ENCODE results near the gene ING4.

Gene ING4

DNA sequence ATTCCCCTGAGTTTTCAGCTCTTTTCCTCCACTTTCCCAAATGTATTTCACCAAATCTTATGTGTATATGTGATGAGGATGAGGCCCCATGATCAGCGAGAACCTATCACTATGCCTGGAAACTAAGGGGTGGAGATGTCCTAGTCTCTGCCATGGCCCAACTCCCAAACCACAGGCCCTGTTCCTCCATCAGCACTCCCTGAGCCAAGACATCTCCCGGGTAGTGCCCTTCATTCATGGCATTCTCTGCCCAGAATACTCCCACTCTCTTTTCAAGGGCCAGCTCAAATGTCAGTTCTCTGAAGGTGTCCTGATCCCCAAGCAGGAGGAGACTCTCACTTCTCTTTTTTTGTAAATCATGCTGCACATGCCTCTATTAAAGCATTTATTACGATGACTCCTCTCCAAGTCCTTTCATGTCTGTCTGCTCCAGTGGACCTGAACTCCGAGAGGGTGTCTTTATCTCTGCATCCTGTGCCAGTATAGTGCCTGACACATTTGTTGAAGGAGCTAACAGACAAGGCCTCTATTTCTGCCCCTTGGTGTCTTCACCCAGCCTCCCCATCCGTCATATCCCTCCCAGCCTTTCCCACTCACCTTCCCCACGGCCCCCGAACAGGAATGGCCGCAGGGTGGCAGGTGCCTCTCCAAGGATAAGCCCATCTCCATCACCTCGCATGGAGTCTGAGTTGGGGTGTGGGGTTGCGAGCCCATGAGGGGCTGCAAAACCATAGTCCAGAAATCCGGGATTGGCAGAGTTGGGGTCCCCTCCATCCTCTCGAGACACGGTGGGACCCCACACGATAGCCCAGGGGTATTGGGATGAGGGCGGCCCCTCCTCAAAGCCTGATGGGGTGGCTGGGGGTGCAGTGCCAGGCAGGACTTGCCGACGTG, 34.0 kb upstream of the ING4 start:
- no peaks in the 10 kb centered on the region for H3K9me3 Mint-ChIP-seq
- no peak overlapping the region for H3K4me3 Mint-ChIP-seq
- no peak overlapping the region for H3K27ac Mint-ChIP-seq (ENCODE audit: low read depth)
- DNase-seq (ENCODE audit: low spot score in 2 of 2) (no peak), ATAC-seq (replicated peaks; ENCODE audit: extremely low read depth, poor library complexity, severe bottlenecking) (no peak)
- H3K4me1 Mint-ChIP-seq: peaks cover 13% of the 10 kb centered on the region
- peaks cover 4% of the 10 kb centered on the region for H3K36me3 Mint-ChIP-seq (ENCODE audit: insufficient read depth)
- peaks cover 34% of the 10 kb centered on the region for H3K27me3 Mint-ChIP-seq

DNA sequence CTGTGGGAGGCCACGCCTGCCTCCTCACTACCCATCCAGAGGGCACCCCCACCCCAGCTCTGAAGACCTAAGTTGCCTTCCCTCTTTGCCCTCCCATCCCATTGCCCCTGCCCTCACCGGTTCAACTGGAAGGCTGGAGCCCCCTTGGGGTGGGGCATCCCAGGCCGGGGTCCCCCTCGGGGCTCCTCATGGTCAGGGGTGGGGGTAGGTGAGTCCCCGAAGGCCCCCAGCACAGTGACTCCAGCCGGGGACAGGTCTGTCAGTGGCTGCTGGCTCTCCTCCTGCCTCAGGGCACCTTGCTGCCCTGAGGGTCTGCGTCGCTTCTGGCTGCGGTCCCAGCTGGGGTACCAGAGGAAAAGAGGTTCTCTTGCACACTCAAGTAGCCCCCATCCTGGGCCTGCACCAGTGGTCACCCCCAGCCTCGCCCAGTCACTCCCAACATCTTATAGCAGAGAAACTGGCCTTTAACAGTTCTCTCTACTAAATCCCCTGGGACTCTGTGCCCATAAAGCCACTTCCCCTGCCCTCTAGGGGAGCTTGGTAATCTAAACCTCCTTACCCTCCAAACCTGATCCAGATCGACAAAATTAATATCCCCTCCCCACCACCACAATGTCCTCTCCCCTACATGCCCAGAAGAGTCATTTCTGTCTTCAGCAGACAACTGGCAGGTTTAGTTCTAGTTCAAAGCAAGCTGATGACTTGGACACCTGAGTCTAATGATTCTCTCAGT, 32.6 kb upstream of the ING4 start:
- Mint-ChIP-seq H3K9me3 (no peaks in the 10 kb centered on the region), H3K27ac (ENCODE audit: low read depth) (no peak overlapping the region), H3K27me3 (peaks cover 21% of the 10 kb centered on the region), H3K4me3 (no peak overlapping the region), H3K36me3 (ENCODE audit: insufficient read depth) (peaks cover 4% of the 10 kb centered on the region), H3K4me1 (peaks cover 13% of the 10 kb centered on the region)
- ATAC-seq (replicated peaks; ENCODE audit: extremely low read depth, poor library complexity, severe bottlenecking) (no peak), DNase-seq (ENCODE audit: low spot score in 2 of 2) (no peak)

DNA sequence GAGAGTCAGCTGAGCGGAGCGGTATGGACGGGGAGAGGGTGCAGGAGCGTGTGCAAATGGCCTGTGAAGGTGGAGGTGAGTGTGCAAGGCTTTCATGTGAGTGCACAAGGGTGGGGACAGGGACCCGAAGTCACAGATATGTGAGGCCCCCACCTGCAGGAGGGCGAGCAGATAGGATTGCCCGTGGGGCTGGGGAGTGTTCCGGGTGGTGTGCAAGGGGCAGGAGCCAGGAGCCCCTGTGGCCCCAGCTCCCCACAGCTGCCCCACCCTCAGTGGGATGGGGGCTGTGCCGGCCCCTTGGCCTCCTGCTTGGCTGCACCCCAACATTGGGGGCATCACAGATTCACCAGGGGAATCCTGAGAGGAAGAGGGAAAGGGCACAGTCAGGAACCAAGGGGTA, 31.8 kb upstream of the ING4 start:
- ATAC-seq (replicated peaks; ENCODE audit: extremely low read depth, poor library complexity, severe bottlenecking) (no peak), DNase-seq (ENCODE audit: low spot score in 2 of 2) (no peak)
- H3K9me3 Mint-ChIP-seq: no peaks in the 10 kb centered on the region
- H3K4me1 Mint-ChIP-seq: peaks cover 18% of the 10 kb centered on the region
- H3K36me3 Mint-ChIP-seq (ENCODE audit: insufficient read depth): peaks cover 6% of the 10 kb centered on the region
- H3K4me3 Mint-ChIP-seq: no peak overlapping the region
- H3K27me3 Mint-ChIP-seq: peaks cover 18% of the 10 kb centered on the region
- no peak overlapping the region for H3K27ac Mint-ChIP-seq (ENCODE audit: low read depth)

DNA sequence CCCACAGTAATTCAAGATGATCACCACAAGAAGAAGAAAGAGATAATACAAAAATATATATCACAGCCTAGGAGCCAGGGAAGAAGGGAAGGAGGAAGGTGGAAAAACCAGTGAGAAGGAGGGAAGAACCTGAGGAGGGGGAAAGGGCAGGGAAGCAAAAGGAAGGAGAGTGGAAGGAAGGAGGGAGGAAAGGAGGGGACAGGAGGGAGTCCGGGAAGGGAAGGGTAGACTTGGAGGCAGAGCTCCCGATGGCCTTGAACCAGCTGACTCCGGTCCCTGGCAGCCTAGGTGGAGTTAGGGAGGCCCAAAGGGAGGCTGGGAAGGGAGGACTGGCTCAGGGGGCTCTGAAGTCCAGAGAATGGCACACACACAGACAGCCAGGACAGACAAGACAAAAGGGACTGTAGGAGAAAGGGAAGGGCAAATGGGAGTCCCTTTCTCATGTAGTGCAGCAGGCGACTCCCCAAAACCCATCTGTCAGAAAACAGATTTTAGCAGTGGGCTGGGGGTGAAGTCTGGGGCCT, 31.0 kb upstream of the ING4 start:
- no peak for DNase-seq (ENCODE audit: low spot score in 2 of 2)
- H3K9me3 Mint-ChIP-seq: no peaks in the 10 kb centered on the region
- no peak for ATAC-seq (replicated peaks; ENCODE audit: extremely low read depth, poor library complexity, severe bottlenecking)
- H3K4me1 Mint-ChIP-seq: peaks cover 13% of the 10 kb centered on the region
- H3K36me3 Mint-ChIP-seq (ENCODE audit: insufficient read depth): peaks cover 11% of the 10 kb centered on the region
- H3K27ac Mint-ChIP-seq (ENCODE audit: low read depth): no peak overlapping the region
- H3K27me3 Mint-ChIP-seq: peaks cover 10% of the 10 kb centered on the region
- H3K4me3 Mint-ChIP-seq: no peak overlapping the region

DNA sequence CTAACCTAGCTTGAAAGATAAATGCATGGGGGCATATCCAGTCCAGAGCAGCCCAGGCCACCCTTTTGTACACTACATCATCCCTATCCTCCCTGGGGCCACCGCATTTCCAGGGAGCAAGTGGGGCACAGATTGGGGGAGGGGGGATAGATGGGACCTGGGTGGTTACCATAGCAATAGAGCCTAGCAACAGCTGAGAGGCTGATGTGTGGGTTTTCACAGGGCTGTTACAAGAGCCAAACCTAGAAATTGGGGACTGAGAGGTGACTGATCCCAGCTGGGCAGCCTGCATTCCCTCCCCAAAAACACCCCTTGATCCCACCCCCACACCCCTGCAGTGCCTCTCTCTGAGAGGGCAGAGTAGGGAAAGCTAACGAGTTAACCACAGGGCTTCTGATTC, 30.0 kb upstream of the ING4 start:
- Mint-ChIP-seq H3K4me3 (no peak overlapping the region), H3K36me3 (ENCODE audit: insufficient read depth) (peaks cover 12% of the 10 kb centered on the region), H3K4me1 (peaks cover 23% of the 10 kb centered on the region), H3K9me3 (no peaks in the 10 kb centered on the region), H3K27me3 (no peaks in the 10 kb centered on the region), H3K27ac (ENCODE audit: low read depth) (no peak overlapping the region)
- ATAC-seq (replicated peaks; ENCODE audit: extremely low read depth, poor library complexity, severe bottlenecking) (no peak), DNase-seq (ENCODE audit: low spot score in 2 of 2) (no peak)

DNA sequence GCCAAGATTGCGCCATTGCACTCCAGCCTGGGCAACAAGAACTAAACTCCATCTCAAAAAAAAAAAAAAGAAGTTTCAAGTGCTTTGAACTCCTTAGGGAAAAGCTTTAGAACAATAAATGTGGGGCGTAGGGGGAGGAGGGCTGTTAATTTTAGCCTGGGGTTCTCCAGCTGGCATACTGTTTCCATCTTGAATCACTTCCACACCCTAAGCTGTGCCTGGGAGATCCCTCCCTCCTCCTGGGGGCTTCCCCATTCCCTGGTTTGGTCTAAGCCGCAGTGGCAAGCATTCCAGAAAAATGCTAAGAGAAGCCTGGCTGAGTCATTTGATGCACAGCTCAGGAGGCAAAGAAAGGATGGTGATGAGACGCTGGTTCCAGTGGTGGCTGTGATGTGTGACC, 28.6 kb upstream of the ING4 start:
- H3K4me3 Mint-ChIP-seq: no peak overlapping the region
- H3K27ac Mint-ChIP-seq (ENCODE audit: low read depth): no peak overlapping the region
- peaks cover 37% of the 10 kb centered on the region for H3K4me1 Mint-ChIP-seq

DNA sequence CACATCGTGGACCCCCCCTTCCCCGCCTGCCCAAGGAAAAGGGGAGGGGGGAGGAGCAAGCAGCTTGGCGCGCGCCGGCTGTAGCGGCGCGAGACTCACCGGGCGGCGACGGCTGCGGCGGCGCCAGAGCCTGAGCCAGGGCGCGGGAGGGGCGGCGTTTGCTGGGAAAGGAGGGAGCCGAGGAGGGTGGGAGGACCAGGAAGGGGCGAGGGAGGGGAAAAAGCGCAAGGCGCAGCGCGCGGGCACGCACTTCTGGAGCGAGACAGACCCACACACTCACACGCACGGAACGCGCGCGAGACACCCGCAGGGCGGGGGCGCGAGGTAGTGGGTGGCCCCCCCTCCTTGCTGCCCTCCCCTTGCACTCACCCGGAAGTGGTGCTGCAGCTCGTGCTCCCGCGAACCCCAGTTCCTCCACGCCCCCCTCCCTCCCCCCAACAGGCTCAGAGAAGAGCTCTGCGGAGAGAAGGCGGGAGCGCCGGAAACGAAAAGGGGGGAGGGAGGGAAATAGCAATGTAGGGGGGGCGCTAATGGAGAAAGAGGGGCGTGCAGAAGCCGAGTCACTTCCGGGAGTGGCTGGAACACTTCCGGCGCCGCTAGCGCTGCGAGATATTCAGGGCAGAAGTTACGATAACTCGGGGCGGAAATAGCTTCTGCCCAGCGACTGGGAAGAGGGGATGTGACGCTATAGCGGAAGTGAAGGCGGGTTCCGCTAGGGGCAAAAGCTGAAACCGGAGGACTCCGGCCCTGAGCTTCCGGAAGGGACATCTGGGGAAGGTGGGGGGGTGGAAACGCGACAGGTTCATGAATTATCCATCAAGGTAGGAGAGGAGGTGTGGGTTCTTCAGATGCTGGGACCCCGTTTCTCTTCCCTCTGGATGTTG, 26.3 kb upstream of the ING4 start, which contains the start of gene ZNF384:
ZNF384 (minus strand) TSS at position 377 of the 884 bp plus-strand sequence. CDS start 9,855 bp downstream, outside the sequence.
- DNase-seq (ENCODE audit: low spot score in 2 of 2): peak; percentile 84 to 93
- Mint-ChIP-seq H3K4me3 (peak within 1 kb of the TSS; percentile 88), H3K36me3 (ENCODE audit: insufficient read depth) (peaks cover 28% of the 10 kb centered on the region), H3K27me3 (no peaks in the 10 kb centered on the region), H3K4me1 (peaks cover 52% of the 10 kb centered on the region), H3K9me3 (no peaks in the 10 kb centered on the region), H3K27ac (ENCODE audit: low read depth) (peak within 1 kb of the TSS; percentile 88)
- ATAC-seq (replicated peaks; ENCODE audit: extremely low read depth, poor library complexity, severe bottlenecking): peak; percentile 83

More for the DNA sequence above, 28.6 kb upstream of the ING4 start:
- ATAC-seq (replicated peaks; ENCODE audit: extremely low read depth, poor library complexity, severe bottlenecking): no peak
- Mint-ChIP-seq H3K27me3 (no peaks in the 10 kb centered on the region), H3K36me3 (ENCODE audit: insufficient read depth) (peaks cover 15% of the 10 kb centered on the region), H3K9me3 (no peaks in the 10 kb centered on the region)
- no peak for DNase-seq (ENCODE audit: low spot score in 2 of 2)

DNA sequence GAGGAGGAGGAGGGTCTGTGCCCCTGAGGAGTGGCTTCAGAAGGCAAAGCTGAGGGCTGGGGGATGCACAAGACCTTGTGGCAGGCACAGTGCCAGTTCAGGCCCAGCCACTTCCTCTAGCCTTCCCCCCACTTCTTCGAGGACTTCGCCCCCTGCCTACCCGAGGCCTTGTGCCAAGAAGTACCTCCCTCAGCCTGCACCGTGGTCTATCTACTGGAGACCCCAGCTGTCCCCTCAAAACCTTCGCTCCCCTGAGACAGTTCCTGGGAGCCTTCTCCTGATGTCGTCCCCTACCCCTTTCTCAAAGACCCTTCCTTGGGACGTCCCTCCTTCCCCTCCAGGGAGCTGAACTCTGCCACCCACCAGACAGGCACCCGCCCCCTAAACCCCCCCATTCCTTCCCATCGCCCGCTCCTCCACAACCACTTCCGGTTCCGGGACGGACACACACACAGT, 25.7 kb upstream of the ING4 start:
- Mint-ChIP-seq H3K4me1 (peaks cover 52% of the 10 kb centered on the region), H3K27me3 (no peaks in the 10 kb centered on the region), H3K9me3 (no peaks in the 10 kb centered on the region), H3K36me3 (ENCODE audit: insufficient read depth) (peaks cover 29% of the 10 kb centered on the region), H3K27ac (ENCODE audit: low read depth) (peak overlapping the region; percentile 88), H3K4me3 (peak overlapping the region; percentile 88)
- peak; percentile 18 for ATAC-seq (replicated peaks; ENCODE audit: extremely low read depth, poor library complexity, severe bottlenecking)
- DNase-seq (ENCODE audit: low spot score in 2 of 2): peak in 1 of 2 donors; percentile 41

DNA sequence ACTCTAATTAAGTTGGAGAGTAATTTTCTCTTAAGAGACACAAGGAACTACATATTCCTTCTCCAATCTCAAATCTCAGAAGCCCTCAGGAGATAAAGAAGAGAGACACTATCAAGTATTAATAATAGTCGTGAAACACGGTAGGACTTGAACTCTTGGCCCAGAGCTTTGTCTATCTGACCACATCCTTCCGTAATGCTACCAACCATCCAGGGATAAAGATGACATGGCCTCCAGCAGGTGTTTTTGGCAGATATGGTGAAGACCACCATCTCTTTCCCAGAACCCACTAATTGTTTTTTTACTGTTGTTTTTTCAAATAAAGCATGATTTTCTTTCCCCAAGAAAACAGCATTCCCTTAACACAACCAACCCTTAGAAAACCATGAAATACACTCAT, 22.9 kb upstream of the ING4 start:
- Mint-ChIP-seq H3K27me3 (no peaks in the 10 kb centered on the region), H3K9me3 (no peaks in the 10 kb centered on the region), H3K4me3 (no peak overlapping the region), H3K36me3 (ENCODE audit: insufficient read depth) (peaks cover 43% of the 10 kb centered on the region), H3K27ac (ENCODE audit: low read depth) (no peak overlapping the region), H3K4me1 (peaks cover 56% of the 10 kb centered on the region)
- no peak for ATAC-seq (replicated peaks; ENCODE audit: extremely low read depth, poor library complexity, severe bottlenecking)
- DNase-seq (ENCODE audit: low spot score in 2 of 2): no peak

DNA sequence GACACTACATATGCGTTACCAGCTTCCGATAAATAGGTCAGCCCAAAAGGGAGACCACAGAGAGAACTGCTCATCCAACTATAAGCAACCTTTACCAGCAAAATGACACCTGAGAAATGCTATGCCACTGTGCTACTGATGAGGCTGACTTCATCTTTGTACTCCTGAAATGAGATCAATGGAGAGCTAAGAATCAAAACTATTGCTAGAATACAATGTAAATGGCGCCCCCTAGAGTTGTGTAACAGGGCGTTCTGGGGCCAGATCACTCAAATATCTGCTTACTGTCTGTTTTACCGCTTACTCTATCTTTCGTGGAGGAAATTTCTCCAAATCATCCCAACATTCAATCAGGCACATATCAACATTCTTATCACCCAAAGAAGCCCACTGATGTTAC, 21.7 kb upstream of the ING4 start:
- H3K36me3 Mint-ChIP-seq (ENCODE audit: insufficient read depth): peaks cover 42% of the 10 kb centered on the region

DNA sequence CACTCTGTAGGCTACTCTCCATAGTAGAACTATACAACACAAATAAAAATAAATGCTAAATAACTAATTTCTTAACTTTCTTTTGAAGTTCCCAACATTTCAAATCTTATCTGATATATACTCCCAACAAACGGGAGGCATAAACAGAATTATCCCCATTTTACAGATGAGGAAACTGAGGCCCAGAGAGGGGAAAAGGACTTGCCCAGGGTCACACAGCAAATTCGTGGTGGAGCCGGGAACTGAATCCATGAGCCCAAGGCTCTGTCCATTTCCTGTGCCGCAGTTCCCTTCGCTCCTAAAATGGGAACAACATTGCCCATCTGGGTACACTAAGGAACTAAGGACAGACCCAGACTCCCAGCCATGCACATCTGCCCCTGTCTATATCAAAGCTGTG, 14.0 kb upstream of the ING4 start:
- H3K36me3 Mint-ChIP-seq (ENCODE audit: insufficient read depth): peaks cover 68% of the 10 kb centered on the region
- H3K4me3 Mint-ChIP-seq: no peak overlapping the region
- no peaks in the 10 kb centered on the region for H3K9me3 Mint-ChIP-seq
- no peak overlapping the region for H3K27ac Mint-ChIP-seq (ENCODE audit: low read depth)
- H3K4me1 Mint-ChIP-seq: peaks cover 6% of the 10 kb centered on the region
- no peaks in the 10 kb centered on the region for H3K27me3 Mint-ChIP-seq
- ATAC-seq (replicated peaks; ENCODE audit: extremely low read depth, poor library complexity, severe bottlenecking): no peak
- no peak for DNase-seq (ENCODE audit: low spot score in 2 of 2)

More for the DNA sequence above, 21.7 kb upstream of the ING4 start:
- Mint-ChIP-seq H3K4me3 (no peak overlapping the region), H3K27ac (ENCODE audit: low read depth) (peak overlapping the region; percentile 75), H3K9me3 (no peaks in the 10 kb centered on the region), H3K4me1 (peaks cover 49% of the 10 kb centered on the region), H3K27me3 (no peaks in the 10 kb centered on the region)
- DNase-seq (ENCODE audit: low spot score in 2 of 2): no peak
- no peak for ATAC-seq (replicated peaks; ENCODE audit: extremely low read depth, poor library complexity, severe bottlenecking)

DNA sequence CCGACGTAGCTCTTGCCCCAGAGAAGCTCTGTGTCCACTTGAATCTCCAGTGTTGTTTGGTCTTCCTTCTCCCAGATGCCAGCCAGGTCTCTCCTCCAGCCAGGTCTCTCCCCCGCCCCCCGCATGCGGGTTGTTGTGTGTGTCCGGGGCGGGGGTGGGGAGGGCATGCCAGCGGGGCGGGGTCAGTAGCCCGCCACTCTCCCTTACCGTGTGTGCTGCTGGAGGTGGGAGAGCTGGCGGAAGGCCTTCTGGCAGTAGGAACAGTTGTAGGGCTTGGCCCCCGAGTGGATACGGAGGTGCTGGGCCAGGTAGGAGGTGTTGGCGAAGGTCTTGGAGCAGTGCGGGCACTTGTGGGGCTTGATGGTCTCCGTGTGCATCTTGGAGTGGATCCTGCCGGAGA, 9.2 kb upstream of the ING4 start:
- ATAC-seq (replicated peaks; ENCODE audit: extremely low read depth, poor library complexity, severe bottlenecking) (no peak), DNase-seq (ENCODE audit: low spot score in 2 of 2) (no peak)
- peak overlapping the region; percentile 59 for H3K27ac Mint-ChIP-seq (ENCODE audit: low read depth)
- H3K9me3 Mint-ChIP-seq: no peaks in the 10 kb centered on the region
- peaks cover 78% of the 10 kb centered on the region for H3K36me3 Mint-ChIP-seq (ENCODE audit: insufficient read depth)
- H3K27me3 Mint-ChIP-seq: no peaks in the 10 kb centered on the region
- H3K4me1 Mint-ChIP-seq: peaks cover 6% of the 10 kb centered on the region
- no peak overlapping the region for H3K4me3 Mint-ChIP-seq

Measured in central memory CD8-positive, alpha-beta T cell (primary cell).